Natural killer cell (primary cell): Measurements from ENCODE around the gene MYLK. TPM values are rescaled to one million over a fixed set of nuclear protein-coding genes. Genes with fewer than 3 reads are reported as not detected.

Source experiments
- ATAC-seq, 3 donors: fragments of 150-1000 bp in 2 of 3; fragments of 200-7000 bp in 1 of 3; cut with Tn5 transposase; 1 replicate in 1 of 3; 2 replicates in 2 of 3; pipeline ENCODE4 v1.10.0; 2021; ENCODE audit warnings: mild to moderate bottlenecking in 2 of 3, moderate library complexity in 2 of 3
- DNase-seq, 2 donors: peaks; one replicate each; pipeline versions ENCODE4 v3.0.0 to v3.0.0-alpha.2; 2013 to 2021; ENCODE audit warnings: mixed read lengths in 1 of 2
- H3K27ac ChIP-seq: one replicate; pipeline ENCODE4 v1.5.1; 2013; ENCODE audit warnings: mild to moderate bottlenecking, low read length
- H3K27me3 ChIP-seq: one replicate; pipeline ENCODE4 v1.6.1; 2013; ENCODE audit warnings: low read length; ENCODE audit not compliant: control insufficient read depth, insufficient read depth
- H3K36me3 ChIP-seq: one replicate; pipeline ENCODE4 v1.6.1; 2013; ENCODE audit warnings: low read length; ENCODE audit not compliant: control insufficient read depth, insufficient read depth
- H3K4me1 ChIP-seq: one replicate; pipeline ENCODE4 v1.6.1; 2013; ENCODE audit warnings: low read length; ENCODE audit not compliant: control insufficient read depth, insufficient read depth
- H3K4me3 ChIP-seq: one replicate; pipeline ENCODE4 v1.5.1; 2013; ENCODE audit warnings: low read length
- H3K9me3 ChIP-seq: one replicate; pipeline ENCODE4 v1.6.1; 2013; ENCODE audit warnings: low read length; ENCODE audit not compliant: control insufficient read depth, insufficient read depth
- H3K27ac Mint-ChIP-seq, 2 donors: one replicate each; pipeline ENCODE4 v1.8.0; 2022; ENCODE audit warnings: mild to moderate bottlenecking in 2 of 2, mixed read lengths in 2 of 2, moderate library complexity in 1 of 2
- H3K27me3 Mint-ChIP-seq, 2 donors: one replicate each; pipeline ENCODE4 v1.8.0; 2022; ENCODE audit warnings: low read depth in 2 of 2, mixed read lengths in 2 of 2
- H3K36me3 Mint-ChIP-seq: one replicate; pipeline ENCODE4 v1.8.0; 2022; ENCODE audit warnings: mixed read lengths
- H3K4me1 Mint-ChIP-seq, 2 donors: one replicate each; pipeline ENCODE4 v1.8.0; 2022; ENCODE audit warnings: mixed read lengths in 2 of 2
- H3K4me3 Mint-ChIP-seq: one replicate; pipeline ENCODE4 v1.8.0; 2022; ENCODE audit warnings: mild to moderate bottlenecking, moderate library complexity, mixed read lengths
- H3K9me3 Mint-ChIP-seq, 2 donors: one replicate each; pipeline ENCODE4 v1.8.0; 2022; ENCODE audit warnings: mixed read lengths in 2 of 2
- CTCF ChIP-seq: fragments of 200-600 bp; IDR thresholded peaks from one replicate; pipeline ENCODE4 v1.8.0; 2022; ENCODE audit warnings: antibody characterized with exemption
- WGBS: methylation state at CpG from one replicate; pipeline ENCODE4 v1.1.7; 2013; ENCODE audit warnings: missing lambda C conversion rate; ENCODE audit not compliant: insufficient coverage; 5-methylcytosine and 5-hydroxymethylcytosine counted together
- intact Hi-C: fragments of 100-400 bp; cut with micrococcal nuclease; formaldehyde crosslinking; loops from one replicate; pipeline ENCODE4 v1.14.2; 2022
- total RNA-seq, 4 donors: library from RNA; stranded (reverse); fragments of 120-200 nt in 1 of 4; gene quantifications; one replicate each; pipeline versions ENCODE4 v1.2.3 to v1.2.4, GENCODE V29; 2013 to 2022

MYLK gene
- total RNA-seq, 3 donors from 2014 or later (not counting 1 experiment from before 2014, with no cell fraction given) = 0.39 to 5.4 (median 3.4) TPM

DNA sequence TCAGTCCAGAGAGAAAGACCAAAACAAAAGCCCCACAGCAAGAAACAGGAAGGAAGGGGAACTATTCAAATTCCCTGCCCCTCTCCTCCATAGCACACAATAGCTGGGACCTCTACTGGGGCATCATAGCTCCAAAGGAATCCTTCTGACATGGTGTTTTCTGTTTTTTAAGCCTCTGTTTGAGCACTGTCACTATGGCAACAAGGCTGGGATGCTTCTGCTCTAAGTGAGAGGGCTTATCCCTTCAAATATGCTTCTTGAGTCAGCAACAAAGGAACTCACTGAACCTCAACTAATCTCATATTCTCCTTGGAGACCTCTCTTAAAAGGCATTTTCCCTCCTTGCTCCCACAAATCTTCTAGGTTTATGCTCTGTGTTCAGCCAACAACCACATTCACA lies 40.5 kb downstream of the MYLK start:
- H3K27me3 Mint-ChIP-seq = no peaks in the 10 kb centered on the region
- no peak overlapping the region for H3K4me3 Mint-ChIP-seq
- no peak for DNase-seq
- intact Hi-C loops = no loop called here
- no peaks in the 10 kb centered on the region for H3K4me1 Mint-ChIP-seq
- Histone ChIP-seq H3K4me3 (no peak overlapping the region), H3K36me3 (no peaks in the 10 kb centered on the region), H3K27ac (no peak overlapping the region), H3K27me3 (no peaks in the 10 kb centered on the region), H3K4me1 (no peaks in the 10 kb centered on the region), H3K9me3 (peaks cover 3% of the 10 kb centered on the region)
- no peak for ATAC-seq
- TF ChIP-seq CTCF = no peak
- peaks cover 3 to 5% of the 10 kb centered on the region in 2 donors for H3K9me3 Mint-ChIP-seq
- no peaks in the 10 kb centered on the region for H3K36me3 Mint-ChIP-seq
- no peak overlapping the region for H3K27ac Mint-ChIP-seq

DNA sequence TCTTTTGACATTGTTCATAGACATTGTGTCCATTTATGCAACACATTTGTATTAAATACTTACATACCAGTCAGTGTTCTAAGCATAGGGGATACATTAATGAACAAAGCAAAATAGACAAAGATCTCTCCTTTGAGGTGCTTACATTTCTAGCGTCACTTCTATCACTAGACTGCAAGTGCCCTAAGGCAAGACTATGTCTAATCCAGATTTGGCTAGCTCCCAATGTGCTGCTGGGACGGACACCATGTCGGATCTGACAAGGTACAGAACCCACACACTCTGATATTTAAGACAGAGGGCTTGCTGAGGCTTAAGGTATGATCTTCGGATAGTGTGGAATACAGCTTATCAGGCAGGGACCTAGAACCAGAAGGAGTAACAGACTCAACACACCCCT lies 41.4 kb downstream of the MYLK start:
- no peak for TF ChIP-seq CTCF
- H3K9me3 Mint-ChIP-seq = peaks cover 3% of the 10 kb centered on the region in 2 donors
- H3K4me1 Mint-ChIP-seq = no peaks in the 10 kb centered on the region
- H3K4me3 ChIP-seq = no peak overlapping the region
- DNase-seq (no peak), ATAC-seq (no peak)
- no peaks in the 10 kb centered on the region for H3K27me3 ChIP-seq
- no peaks in the 10 kb centered on the region for H3K27me3 Mint-ChIP-seq
- no peak overlapping the region for H3K27ac ChIP-seq
- H3K4me3 Mint-ChIP-seq = no peak overlapping the region
- H3K9me3 ChIP-seq = no peaks in the 10 kb centered on the region
- intact Hi-C loops = no loop called here
- no peak overlapping the region for H3K27ac Mint-ChIP-seq
- no peaks in the 10 kb centered on the region for H3K36me3 Mint-ChIP-seq
- H3K4me1 ChIP-seq = no peaks in the 10 kb centered on the region
- 85% methylated on average over 4 of the region's 4 CpGs for WGBS
- no peaks in the 10 kb centered on the region for H3K36me3 ChIP-seq

DNA sequence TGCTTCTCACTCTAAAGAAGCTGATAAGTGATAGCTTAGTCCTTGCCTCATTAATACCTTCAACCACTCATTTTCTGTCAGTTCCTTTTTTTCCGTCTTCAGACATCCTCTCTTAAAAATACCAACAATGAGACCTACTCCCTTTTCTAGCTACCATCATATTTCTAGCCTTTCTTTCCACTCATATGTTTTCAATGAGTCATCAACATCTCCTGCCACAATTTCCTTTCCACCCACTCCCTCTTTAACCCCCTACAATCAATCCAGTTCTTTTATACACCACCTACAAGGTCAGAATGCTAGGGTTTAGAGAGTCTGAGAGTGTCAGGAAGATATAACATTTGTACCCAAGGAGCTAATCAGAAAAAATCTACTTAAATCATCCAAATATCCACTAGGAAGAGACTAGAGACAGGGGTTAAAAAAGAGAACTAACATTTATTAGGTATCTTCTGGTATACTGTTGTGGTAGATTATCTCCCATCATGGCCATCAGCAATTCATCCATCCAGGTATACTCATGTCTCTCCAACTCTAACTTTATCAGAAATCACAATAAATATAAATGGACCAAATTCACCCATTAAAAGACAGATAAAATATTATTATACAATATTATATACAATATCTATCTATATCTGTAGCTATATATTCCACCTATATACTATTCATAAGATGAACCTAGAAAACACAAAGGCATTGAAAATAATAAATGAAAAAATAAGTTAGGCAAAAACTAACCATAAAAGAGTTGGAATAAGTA lies 42.5 kb downstream of the MYLK start:
- 59% methylated on average over 1 of the region's 1 CpG for WGBS
- Mint-ChIP-seq H3K36me3 (no peaks in the 10 kb centered on the region), H3K27ac (no peak overlapping the region), H3K27me3 (no peaks in the 10 kb centered on the region), H3K4me3 (no peak overlapping the region), H3K9me3 (peaks cover 3 to 4% of the 10 kb centered on the region in 2 donors), H3K4me1 (no peaks in the 10 kb centered on the region)
- DNase-seq (no peak), ATAC-seq (no peak)
- TF ChIP-seq CTCF = no peak
- Histone ChIP-seq H3K36me3 (no peaks in the 10 kb centered on the region), H3K4me1 (no peaks in the 10 kb centered on the region), H3K4me3 (no peak overlapping the region), H3K27ac (no peak overlapping the region), H3K9me3 (no peaks in the 10 kb centered on the region), H3K27me3 (no peaks in the 10 kb centered on the region)
- intact Hi-C loops = no loop called here

DNA sequence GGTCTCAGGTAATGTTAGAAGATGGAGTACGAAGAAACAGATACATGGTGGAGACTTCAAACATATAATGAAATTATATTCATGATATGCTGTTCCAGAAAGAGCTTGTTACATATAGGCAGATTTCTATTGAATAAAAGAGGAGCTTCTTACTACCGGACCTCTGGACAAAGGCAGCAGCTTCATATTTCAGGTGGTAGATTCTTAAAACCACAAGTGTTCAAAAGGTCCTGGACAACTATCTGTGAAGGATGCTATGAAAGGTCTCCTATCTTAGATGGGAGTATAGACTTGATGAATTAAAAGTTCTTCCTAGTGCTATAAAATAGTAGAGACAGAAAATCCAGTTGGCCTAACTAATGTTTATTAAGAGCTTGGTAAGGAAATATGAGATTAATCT lies 43.2 kb downstream of the MYLK start:
- no peak overlapping the region for H3K4me3 ChIP-seq
- WGBS = 100% methylated on average over 1 of the region's 2 CpGs
- no peaks in the 10 kb centered on the region for H3K27me3 ChIP-seq
- no peak for DNase-seq
- H3K36me3 Mint-ChIP-seq = no peaks in the 10 kb centered on the region
- no peak for ATAC-seq
- no peak overlapping the region for H3K27ac ChIP-seq
- no peak for TF ChIP-seq CTCF
- no peak overlapping the region for H3K27ac Mint-ChIP-seq
- H3K27me3 Mint-ChIP-seq = no peaks in the 10 kb centered on the region
- H3K9me3 ChIP-seq = no peaks in the 10 kb centered on the region
- intact Hi-C loops = no loop called here
- peaks cover 3 to 4% of the 10 kb centered on the region in 2 donors for H3K9me3 Mint-ChIP-seq
- no peaks in the 10 kb centered on the region for H3K36me3 ChIP-seq
- no peaks in the 10 kb centered on the region for H3K4me1 ChIP-seq
- no peak overlapping the region for H3K4me3 Mint-ChIP-seq
- no peaks in the 10 kb centered on the region for H3K4me1 Mint-ChIP-seq
